MCF 10A (cell line): ENCODE measurements around the gene EBI3. TPM values are rescaled to one million over a fixed set of nuclear protein-coding genes. Genes with fewer than 3 reads are reported as not detected.
"Not testable (repeated sequence)": the region's sequence is repeated elsewhere in the genome, so short reads cannot be mapped to it uniquely, and the experiment has no call there.

Source experiments
- BruUV-seq: library from RNA; stranded (reverse); fragments of 400-500 nt; replicated peaks from 2 replicates; lab custom pipeline; 2021; lab: Mats Ljungman, UMichigan
- CTCF ChIA-PET: fragments of 300-600 bp; sonication (Branson Sonifier 250); formaldehyde crosslinking; extraction: SDS; loops from one replicate; lab custom pipeline; 2021; ENCODE audit warnings: antibody characterized with exemption, inconsistent platforms; lab: Yijun Ruan, JAX
- POLR2A ChIA-PET: fragments of 300-600, 350-650 bp; sonication (Branson Sonifier 250); formaldehyde crosslinking; extraction: SDS; loops from one replicate; lab custom pipeline; 2020; ENCODE audit warnings: antibody characterized with exemption, inconsistent platforms; lab: Yijun Ruan, JAX
- DNase-seq: peaks from one replicate; pipeline ENCODE4 v3.0.0-alpha.2; 2018; ENCODE audit not compliant: unreplicated experiment
- H3K27ac Mint-ChIP-seq: one replicate; pipeline ENCODE4 v1.8.0; 2022; ENCODE audit warnings: mild to moderate bottlenecking, low read depth, mixed read lengths; ENCODE audit not compliant: unreplicated experiment
- H3K27me3 Mint-ChIP-seq: one replicate; pipeline ENCODE4 v1.8.0; 2022; ENCODE audit warnings: mixed read lengths; ENCODE audit not compliant: insufficient read depth, unreplicated experiment
- H3K36me3 Mint-ChIP-seq: one replicate; pipeline ENCODE4 v1.8.0; 2022; ENCODE audit warnings: mild to moderate bottlenecking, moderate library complexity, mixed read lengths; ENCODE audit not compliant: insufficient read depth, unreplicated experiment
- H3K4me1 Mint-ChIP-seq: one replicate; pipeline ENCODE4 v1.8.0; 2022; ENCODE audit warnings: mixed read lengths; ENCODE audit not compliant: insufficient read depth, unreplicated experiment
- H3K4me3 Mint-ChIP-seq: one replicate; pipeline ENCODE4 v1.8.0; 2022; ENCODE audit warnings: mild to moderate bottlenecking, moderate library complexity, mixed read lengths; ENCODE audit not compliant: unreplicated experiment
- H3K9me3 Mint-ChIP-seq: one replicate; pipeline ENCODE4 v1.8.0; 2022; ENCODE audit warnings: mixed read lengths; ENCODE audit not compliant: unreplicated experiment
- intact Hi-C: fragments of 100-400 bp; cut with micrococcal nuclease; formaldehyde crosslinking; loops from 2 replicates; pipeline ENCODE4 v1.14.1; 2022
- total RNA-seq: library from RNA; stranded (reverse); gene quantifications from 2 replicates; pipeline ENCODE4 v1.2.3, GENCODE V29; 2022
- TF ChIP-seq, protein P1 (sequence below): fragments of 200-600 bp; IDR thresholded peaks from one replicate; pipeline ENCODE4 v1.8.0; 2022; ENCODE audit warnings: antibody characterized with exemption, mild to moderate bottlenecking; ENCODE audit not compliant: unreplicated experiment

EBI3 gene
- total RNA-seq, 1 experiment from 2014 or later: 0.35 TPM

DNA sequence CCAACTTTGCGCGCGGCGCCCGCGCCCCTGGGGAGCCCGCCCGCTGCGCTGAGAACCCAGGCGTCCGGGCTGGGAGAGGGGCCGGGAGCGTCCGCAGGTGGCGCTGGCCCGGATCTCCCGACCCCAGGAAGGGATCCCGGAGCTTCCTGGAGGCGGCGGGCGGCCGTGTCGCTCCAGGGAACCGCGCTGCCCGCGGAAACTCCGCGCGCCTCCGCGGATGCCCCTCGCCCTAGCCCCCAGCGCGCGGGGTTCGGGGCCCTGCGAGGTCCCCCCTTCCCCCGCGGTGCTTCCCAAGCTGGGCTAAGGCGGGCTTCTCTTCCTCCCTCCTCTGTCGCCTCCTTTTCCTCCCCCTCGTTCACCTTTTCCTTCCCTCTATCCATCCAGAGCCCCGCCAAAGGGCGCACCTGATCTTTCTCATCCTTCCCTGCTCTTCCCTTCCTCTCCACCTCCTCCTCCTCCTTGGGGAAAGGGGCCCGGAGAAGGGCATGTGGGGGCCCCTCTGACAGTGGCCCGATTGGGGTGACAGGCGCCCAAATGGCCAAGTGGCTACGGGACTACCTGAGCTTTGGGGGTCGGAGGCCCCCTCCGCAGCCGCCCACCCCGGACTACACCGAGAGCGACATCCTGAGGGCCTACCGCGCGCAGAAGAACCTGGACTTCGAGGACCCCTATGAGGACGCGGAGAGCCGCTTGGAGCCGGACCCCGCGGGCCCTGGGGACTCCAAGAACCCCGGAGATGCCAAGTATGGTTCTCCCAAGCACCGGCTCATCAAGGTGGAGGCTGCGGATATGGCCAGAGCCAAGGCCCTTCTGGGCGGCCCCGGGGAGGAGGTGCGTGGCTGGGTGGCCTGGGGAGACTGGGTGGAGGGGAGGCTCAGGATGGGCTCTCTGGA, 50.5 kb downstream of the EBI3 start:
- Mint-ChIP-seq H3K4me1 (no peaks in the 10 kb centered on the region), H3K36me3 (no peaks in the 10 kb centered on the region), H3K27ac (no peak overlapping the region), H3K4me3 (no peak overlapping the region), H3K27me3 (peaks cover 17% of the 10 kb centered on the region), H3K9me3 (no peaks in the 10 kb centered on the region)
- TF ChIP-seq, protein P1, sequence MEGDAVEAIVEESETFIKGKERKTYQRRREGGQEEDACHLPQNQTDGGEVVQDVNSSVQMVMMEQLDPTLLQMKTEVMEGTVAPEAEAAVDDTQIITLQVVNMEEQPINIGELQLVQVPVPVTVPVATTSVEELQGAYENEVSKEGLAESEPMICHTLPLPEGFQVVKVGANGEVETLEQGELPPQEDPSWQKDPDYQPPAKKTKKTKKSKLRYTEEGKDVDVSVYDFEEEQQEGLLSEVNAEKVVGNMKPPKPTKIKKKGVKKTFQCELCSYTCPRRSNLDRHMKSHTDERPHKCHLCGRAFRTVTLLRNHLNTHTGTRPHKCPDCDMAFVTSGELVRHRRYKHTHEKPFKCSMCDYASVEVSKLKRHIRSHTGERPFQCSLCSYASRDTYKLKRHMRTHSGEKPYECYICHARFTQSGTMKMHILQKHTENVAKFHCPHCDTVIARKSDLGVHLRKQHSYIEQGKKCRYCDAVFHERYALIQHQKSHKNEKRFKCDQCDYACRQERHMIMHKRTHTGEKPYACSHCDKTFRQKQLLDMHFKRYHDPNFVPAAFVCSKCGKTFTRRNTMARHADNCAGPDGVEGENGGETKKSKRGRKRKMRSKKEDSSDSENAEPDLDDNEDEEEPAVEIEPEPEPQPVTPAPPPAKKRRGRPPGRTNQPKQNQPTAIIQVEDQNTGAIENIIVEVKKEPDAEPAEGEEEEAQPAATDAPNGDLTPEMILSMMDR: no peak
- DNase-seq: no peak
- no TSS peak for BruUV-seq
- CTCF ChIA-PET: interaction anchor here (0.5 kb wide), 1 partner anchor 9 kb away, joined by 3 read pairs; no protein-coding TSS in a partner anchor
- intact Hi-C loops: no loop called here
- POLR2A ChIA-PET: no interaction called here

- TF ChIP-seq, protein P1: no peak
- DNase-seq: peak; percentile 51
- intact Hi-C loops: no loop called here
- Mint-ChIP-seq H3K27ac (no peak overlapping the region), H3K27me3 (peaks cover 22% of the 10 kb centered on the region), H3K4me1 (no peaks in the 10 kb centered on the region), H3K4me3 (no peak overlapping the region), H3K36me3 (no peaks in the 10 kb centered on the region), H3K9me3 (no peaks in the 10 kb centered on the region)
- POLR2A ChIA-PET: no interaction called here
- no TSS peak for BruUV-seq
- CTCF ChIA-PET: interaction anchor here (1.5 kb wide), 1 partner anchor 17 kb away, joined by 9 read pairs; no protein-coding TSS in a partner anchor
Observed at GRCh38 chr19:4284176-4284958, 55.0 kb downstream of the EBI3 start.

- no TSS peak for BruUV-seq
- no peaks in the 10 kb centered on the region for H3K4me1 Mint-ChIP-seq
- TF ChIP-seq, protein P1: no peak
- H3K36me3 Mint-ChIP-seq: no peaks in the 10 kb centered on the region
- ChIA-PET POLR2A (no interaction called here), CTCF (interaction anchor here (0.6 to 1.5 kb wide), 2 partner anchors 18 to 139 kb away, joined by 3 to 9 read pairs; no protein-coding TSS in a partner anchor)
- H3K9me3 Mint-ChIP-seq: no peaks in the 10 kb centered on the region
- no peak overlapping the region for H3K27ac Mint-ChIP-seq
- peaks cover 16% of the 10 kb centered on the region for H3K27me3 Mint-ChIP-seq
- DNase-seq: no peak
- intact Hi-C loops: no loop called here
- H3K4me3 Mint-ChIP-seq: no peak overlapping the region
Observed at GRCh38 chr19:4284974-4285373, 55.7 kb downstream of the EBI3 start.

GRCh38 chr19:4286141-4286540, 56.8 kb downstream of the EBI3 start:
- H3K9me3 Mint-ChIP-seq, CTCF ChIA-PET, H3K27ac Mint-ChIP-seq, POLR2A ChIA-PET, DNase-seq, intact Hi-C loops, H3K36me3 Mint-ChIP-seq, BruUV-seq, H3K4me1 Mint-ChIP-seq, H3K4me3 Mint-ChIP-seq: not testable (repeated sequence)
- peaks cover 12% of the 10 kb centered on the region for H3K27me3 Mint-ChIP-seq

Other genes with a start within 250 kb of the EBI3 start
- gene EEF2, start 244.1 kb upstream of the EBI3 start, total RNA-seq: 2,296 and 3,126 TPM in 2 replicates
- 15.1 and 31.4 TPM in 2 replicates for gene PIAS4, start 221.8 kb upstream of the EBI3 start, total RNA-seq
- 32.7 and 35.1 TPM in 2 replicates for gene ZBTB7A, start 162.6 kb upstream of the EBI3 start, total RNA-seq
- gene MAP2K2, start 105.4 kb upstream of the EBI3 start, total RNA-seq: 171 and 230 TPM in 2 replicates
- gene CREB3L3, start 75.9 kb upstream of the EBI3 start, total RNA-seq: not detected in 2 replicates
- 33.2 and 43.9 TPM in 2 replicates for gene SIRT6, start 47.0 kb upstream of the EBI3 start, total RNA-seq
- 1.2 and 2.9 TPM in 2 replicates for gene ANKRD24, start 46.8 kb upstream of the EBI3 start, total RNA-seq
- 28.1 and 30.1 TPM in 2 replicates for gene YJU2, start 17.6 kb downstream of the EBI3 start, total RNA-seq
- not detected in 2 replicates for gene SHD, start 49.7 kb downstream of the EBI3 start, total RNA-seq
- gene TMIGD2, start 72.9 kb downstream of the EBI3 start, total RNA-seq: not detected in 2 replicates
- not detected in 2 replicates for gene FSD1, start 75.1 kb downstream of the EBI3 start, total RNA-seq
- gene STAP2, start 109.3 kb downstream of the EBI3 start, total RNA-seq: 14.8 and 20.3 TPM in 2 replicates
- gene MPND, start 114.0 kb downstream of the EBI3 start, total RNA-seq: 2.4 and 7.2 TPM in 2 replicates
- 94.4 and 106 TPM in 2 replicates for gene SH3GL1, start 171.0 kb downstream of the EBI3 start, total RNA-seq
- gene CHAF1A, start 173.1 kb downstream of the EBI3 start, total RNA-seq: 15.3 and 16.7 TPM in 2 replicates
- 94.8 and 110 TPM in 2 replicates for gene UBXN6, start 228.3 kb downstream of the EBI3 start, total RNA-seq
- gene HDGFL2, start 242.8 kb downstream of the EBI3 start, total RNA-seq: 46.3 and 53.8 TPM in 2 replicates